DOHH2 (cell line): ENCODE data around the gene PRKCZ.

Experiments used
- H3F3A ChIP-seq: fragments of 200-600 bp; sonication (generic), shearing (Covaris generic); 2 replicates; pipeline ENCODE4 v1.6.0; 2016; ENCODE audit warnings: antibody characterized with exemption, mild to moderate bottlenecking; ENCODE audit not compliant: control insufficient read depth, insufficient read depth
- H3K27ac ChIP-seq: fragments of 200-600 bp; sonication (generic); 2 replicates; pipeline ENCODE4 v1.5.1; 2014; ENCODE audit warnings: low read depth, mild to moderate bottlenecking, low read length, moderate library complexity
- H3K27me3 ChIP-seq: fragments of 200-600 bp; sonication (generic); 2 replicates; pipeline ENCODE4 v1.6.1; 2014; ENCODE audit warnings: mild to moderate bottlenecking, low read length, mixed read lengths; ENCODE audit not compliant: control insufficient read depth
- H3K36me3 ChIP-seq: fragments of 200-600 bp; sonication (generic); 2 replicates; pipeline ENCODE4 v1.6.1; 2014; ENCODE audit warnings: mild to moderate bottlenecking, low read length, moderate library complexity, mixed read lengths; ENCODE audit not compliant: control insufficient read depth
- H3K4me1 ChIP-seq: fragments of 200-600 bp; sonication (generic); 2 replicates; pipeline ENCODE4 v1.6.1; 2014; ENCODE audit warnings: mild to moderate bottlenecking, low read length, mixed read lengths; ENCODE audit not compliant: control insufficient read depth
- H3K4me2 ChIP-seq: fragments of 200-600 bp; sonication (generic); 2 replicates; pipeline ENCODE4 v1.6.0; 2014; ENCODE audit warnings: mild to moderate bottlenecking, low read length, moderate library complexity
- H3K4me3 ChIP-seq: fragments of 200-600 bp; sonication (generic); 2 replicates; pipeline ENCODE4 v1.5.1; 2014; ENCODE audit warnings: mild to moderate bottlenecking, low read length, mixed read lengths
- H3K79me2 ChIP-seq: fragments of 200-600 bp; sonication (generic); 2 replicates; pipeline ENCODE4 v1.6.1; 2014; ENCODE audit warnings: mild to moderate bottlenecking, low read length, mixed read lengths; ENCODE audit not compliant: control insufficient read depth
- H3K9me2 ChIP-seq: fragments of 200-600 bp; sonication (generic); replicated peaks from 2 replicates; pipeline ENCODE4 v1.6.1; 2014; ENCODE audit warnings: mild to moderate bottlenecking, low read length, mixed read lengths; ENCODE audit not compliant: control insufficient read depth
- H3K9me3 ChIP-seq: fragments of 200-600 bp; sonication (generic); 2 replicates; pipeline ENCODE4 v1.6.1; 2014; ENCODE audit warnings: antibody characterized with exemption, low read length, mixed read lengths; ENCODE audit not compliant: control insufficient read depth, insufficient read depth
- H4K20me1 ChIP-seq: fragments of 200-600 bp; sonication (generic); 2 replicates; pipeline ENCODE4 v1.6.0; 2014; ENCODE audit warnings: low read depth, mild to moderate bottlenecking, antibody characterized with exemption, low read length, moderate library complexity; ENCODE audit not compliant: control insufficient read depth, insufficient read depth
- CTCF ChIP-seq: fragments of 200-600 bp; sonication (generic); IDR thresholded peaks from one replicate; pipeline ENCODE4 v1.5.1; 2014; ENCODE audit warnings: antibody characterized with exemption, mild to moderate bottlenecking, low read depth, low read length; ENCODE audit not compliant: poor library complexity, severe bottlenecking
- EZH2phosphoT487 ChIP-seq: fragments of 200-600 bp; sonication (generic); IDR thresholded peaks from 2 replicates; pipeline ENCODE4 v1.6.1; 2017; ENCODE audit warnings: borderline replicate concordance, mild to moderate bottlenecking, antibody characterized with exemption, low read length, moderate library complexity, mixed read lengths

The PRKCZ gene

DNA sequence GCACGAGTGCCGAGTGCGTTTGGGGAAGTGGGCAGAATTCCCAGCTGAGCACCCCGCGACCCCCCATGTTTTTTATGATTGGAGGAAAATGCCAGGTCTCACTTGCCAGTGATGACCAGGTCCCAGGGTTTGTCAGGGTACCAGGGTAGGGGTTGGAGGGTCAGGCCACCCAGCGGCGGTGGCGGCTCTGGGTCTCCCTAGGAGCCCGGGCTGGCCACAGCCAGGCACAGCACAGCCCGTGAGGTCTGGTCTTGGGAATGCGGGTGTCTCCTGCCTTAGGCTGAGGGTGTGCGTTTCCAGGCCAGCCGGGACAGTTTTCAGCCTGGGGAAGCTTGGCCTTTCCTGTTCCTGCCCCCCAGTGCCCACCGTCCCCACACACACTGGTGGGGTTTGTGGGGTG, 22.7 kb downstream of the PRKCZ start:
- H3K79me2 ChIP-seq: no peaks in the 10 kb centered on the region
- H3F3A ChIP-seq: no peaks in the 10 kb centered on the region
- no peak overlapping the region for H3K4me2 ChIP-seq
- no peaks in the 10 kb centered on the region for H3K4me1 ChIP-seq
- H3K9me2 ChIP-seq: no peaks in the 10 kb centered on the region
- no peaks in the 10 kb centered on the region for H4K20me1 ChIP-seq
- no peaks in the 10 kb centered on the region for H3K36me3 ChIP-seq
- no peak overlapping the region for H3K27ac ChIP-seq
- H3K27me3 ChIP-seq: no peaks in the 10 kb centered on the region
- TF ChIP-seq CTCF: no peak
- no peak for TF ChIP-seq EZH2phosphoT487
- H3K9me3 ChIP-seq: peaks cover 8% of the 10 kb centered on the region; the same call in 1 of the 2 replicates
- H3K4me3 ChIP-seq: no peak overlapping the region

DNA sequence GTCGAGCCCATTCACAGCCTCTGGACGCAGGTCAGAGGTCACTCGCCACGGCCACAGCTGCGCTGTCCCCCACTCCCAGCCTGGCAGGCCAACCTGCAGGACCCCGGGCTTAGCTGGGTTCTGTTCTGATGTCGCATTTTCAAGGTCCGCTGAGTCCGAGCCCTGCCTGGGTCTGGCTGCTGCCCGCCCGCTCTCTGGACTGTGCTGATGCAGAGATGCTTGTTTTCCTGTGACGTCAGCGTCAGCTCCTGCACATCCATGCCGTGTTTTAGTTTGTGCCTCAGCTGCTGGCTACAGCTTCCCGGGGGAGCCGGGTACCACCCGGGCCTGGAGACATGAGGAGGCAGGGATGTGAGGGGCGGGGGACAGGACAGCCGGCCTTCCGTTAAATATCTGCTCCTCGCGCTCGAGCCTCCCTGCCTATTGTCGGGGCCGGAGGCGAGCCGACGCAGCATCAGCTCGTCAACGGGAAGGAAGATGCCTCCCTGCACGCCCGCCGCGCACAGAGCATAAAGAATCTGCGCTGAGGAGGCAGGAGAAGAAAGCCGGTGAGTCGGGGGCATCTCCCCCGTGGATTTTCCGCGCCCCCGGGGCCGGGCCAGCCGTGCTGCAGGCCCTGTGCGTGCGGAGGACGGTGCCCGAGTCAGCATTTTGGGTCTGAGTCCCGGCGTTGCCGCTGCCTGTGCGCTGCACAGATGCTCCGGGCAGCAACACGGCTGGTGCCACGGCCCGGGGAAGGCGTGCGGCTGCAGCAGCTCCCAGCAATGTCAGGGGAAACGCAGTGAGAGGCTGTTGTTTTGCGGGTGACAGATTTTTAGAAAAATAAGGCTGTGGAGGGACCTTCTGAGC, 23.4 kb downstream of the PRKCZ start:
- Histone ChIP-seq H3K4me1 (no peaks in the 10 kb centered on the region), H3K4me3 (no peak overlapping the region), H4K20me1 (no peaks in the 10 kb centered on the region), H3K79me2 (no peaks in the 10 kb centered on the region), H3K27me3 (no peaks in the 10 kb centered on the region), H3K4me2 (no peak overlapping the region), H3K9me3 (peaks cover 11% of the 10 kb centered on the region; the same call in 1 of the 2 replicates), H3K36me3 (no peaks in the 10 kb centered on the region), H3K27ac (no peak overlapping the region), H3F3A (no peaks in the 10 kb centered on the region), H3K9me2 (no peaks in the 10 kb centered on the region)
- no peak for TF ChIP-seq CTCF

- H3K79me2 ChIP-seq: no peaks in the 10 kb centered on the region
- H3K9me3 ChIP-seq: peaks cover 15% of the 10 kb centered on the region; the same call in 1 of the 2 replicates
- no peaks in the 10 kb centered on the region for H3K36me3 ChIP-seq
- H3K4me1 ChIP-seq: no peaks in the 10 kb centered on the region
- no peaks in the 10 kb centered on the region for H4K20me1 ChIP-seq
- no peak overlapping the region for H3K27ac ChIP-seq
- H3F3A ChIP-seq: no peaks in the 10 kb centered on the region
- H3K27me3 ChIP-seq: no peaks in the 10 kb centered on the region
- H3K9me2 ChIP-seq: no peaks in the 10 kb centered on the region
- TF ChIP-seq CTCF (no peak), EZH2phosphoT487 (no peak)
- no peak overlapping the region for H3K4me3 ChIP-seq
- no peak overlapping the region for H3K4me2 ChIP-seq
Measured at GRCh38 chr1:2074396-2074795, 24.2 kb downstream of the PRKCZ start.
